HG02623 (cell line): Measurements from ENCODE around the gene C1orf50.
"Not testable (repeated sequence)": the region's sequence is repeated elsewhere in the genome, so short reads cannot be mapped to it uniquely, and the experiment has no call there.

Source experiments
- ATAC-seq: cut with Tn5 transposase; IDR thresholded peaks from one replicate; pipeline ENCODE4 v1.9.1; 2021; ENCODE audit warnings: moderate library complexity; ENCODE audit not compliant: unreplicated experiment

Gene C1orf50

DNA sequence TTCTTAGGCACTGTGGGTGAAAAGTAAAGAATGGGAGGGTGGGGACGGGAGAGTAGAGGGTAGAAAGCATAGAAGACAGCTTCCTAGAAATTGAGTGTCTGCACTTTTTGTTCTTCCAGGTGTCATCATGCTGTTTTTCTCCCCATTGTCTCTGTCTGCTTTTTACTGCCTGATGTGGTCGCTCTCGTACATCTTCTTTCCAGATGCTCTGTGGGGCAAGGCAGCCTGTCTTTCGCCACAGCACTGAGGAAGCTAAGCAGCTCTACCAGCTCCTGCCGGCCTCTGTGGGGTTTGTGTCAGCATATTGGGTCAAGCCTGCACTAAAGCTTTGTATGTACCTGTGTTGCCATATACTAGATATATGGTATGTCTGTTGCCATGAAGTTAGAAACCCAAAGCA is 30.9 kb downstream of the C1orf50 start:
- no peak for ATAC-seq

DNA sequence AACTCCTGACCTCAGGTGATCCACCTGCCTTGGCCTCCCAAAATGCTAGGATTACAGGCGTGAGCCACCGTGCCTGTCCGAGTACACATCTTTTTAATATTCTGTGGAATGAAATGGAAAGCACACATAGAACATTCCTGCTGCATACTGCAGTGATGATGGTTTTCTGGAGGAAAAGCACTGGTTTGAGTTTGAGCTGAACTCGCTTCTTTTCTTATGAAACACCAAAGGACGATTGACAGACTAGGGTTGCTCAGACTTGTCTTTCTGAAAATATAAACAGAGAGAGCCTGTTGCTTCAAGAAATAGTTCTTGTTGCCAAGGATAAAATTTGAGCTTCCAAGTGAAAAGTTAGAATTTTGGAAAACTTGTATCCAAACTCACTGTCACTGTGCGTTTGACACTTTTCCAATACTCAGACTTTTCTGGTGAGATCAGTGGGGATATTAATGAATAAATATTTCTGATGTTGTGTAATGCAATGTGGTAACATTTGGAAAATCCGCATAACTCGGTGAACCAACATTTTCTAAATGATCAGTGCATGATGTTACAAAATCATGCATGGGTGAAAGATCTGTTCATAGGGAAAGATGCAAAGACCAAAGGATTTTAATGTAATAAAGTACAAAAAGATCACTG is 34.9 kb downstream of the C1orf50 start:
- no peak for ATAC-seq

DNA sequence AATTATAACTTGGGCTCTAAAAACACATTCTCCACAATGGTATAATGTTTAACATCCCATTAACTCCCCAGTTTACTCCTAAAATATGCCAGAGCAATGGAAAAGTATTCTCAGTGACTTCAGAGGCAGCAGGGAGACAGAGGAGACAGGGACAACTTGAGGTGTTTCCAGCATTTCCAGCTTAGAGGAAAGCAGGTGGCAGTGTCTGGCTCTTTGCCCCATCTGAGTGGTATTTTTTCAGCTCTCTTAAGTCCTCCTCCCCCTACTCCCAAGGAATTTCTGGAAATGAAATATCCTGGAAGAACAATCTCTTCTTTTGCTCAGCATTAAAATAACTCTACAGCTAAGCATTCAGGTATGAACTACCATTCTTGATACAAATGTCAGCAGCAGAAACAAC is 39.1 kb downstream of the C1orf50 start:
- ATAC-seq: no peak

DNA sequence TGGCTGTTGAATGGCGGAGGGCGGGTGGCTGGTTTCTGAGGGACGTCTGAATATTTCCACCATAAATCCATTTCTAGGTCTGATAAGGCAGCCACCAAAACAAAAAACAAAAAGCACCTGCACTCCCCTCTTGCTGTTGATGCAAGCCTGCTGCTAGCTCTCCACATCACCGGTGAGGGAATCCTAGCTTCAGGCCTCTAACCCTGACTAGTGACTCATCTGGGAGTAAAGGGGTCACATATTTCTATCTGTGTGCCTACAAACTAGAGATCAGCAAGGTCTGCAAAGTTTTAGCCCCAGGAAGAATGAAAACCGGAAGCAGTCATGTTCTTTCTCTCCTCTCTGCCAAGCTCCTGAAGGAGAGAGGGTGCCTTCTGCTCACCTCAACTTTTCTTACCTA is 39.5 kb downstream of the C1orf50 start:
- ATAC-seq: no peak

- ATAC-seq: no peak
These were observed 40.1 kb downstream of the C1orf50 start for GRCh38 chr1:42807056-42807668.

DNA sequence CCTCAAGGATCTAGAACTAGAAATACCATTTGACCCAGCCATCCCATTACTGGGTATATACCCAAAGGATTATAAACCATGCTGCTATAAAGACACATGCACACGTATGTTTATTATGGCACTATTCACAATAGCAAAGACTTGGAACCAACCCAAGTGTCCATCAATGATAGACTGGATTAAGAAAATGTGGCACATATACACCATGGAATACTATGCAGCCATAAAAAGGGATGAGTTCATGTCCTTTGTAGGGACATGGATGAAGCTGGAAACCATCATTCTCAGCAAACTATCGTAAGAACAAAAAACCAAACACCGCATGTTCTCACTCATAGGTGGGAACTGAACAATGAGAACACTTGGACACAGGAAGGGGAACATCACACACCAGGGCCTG is 47.8 kb downstream of the C1orf50 start:
- not testable (repeated sequence) for ATAC-seq

DNA sequence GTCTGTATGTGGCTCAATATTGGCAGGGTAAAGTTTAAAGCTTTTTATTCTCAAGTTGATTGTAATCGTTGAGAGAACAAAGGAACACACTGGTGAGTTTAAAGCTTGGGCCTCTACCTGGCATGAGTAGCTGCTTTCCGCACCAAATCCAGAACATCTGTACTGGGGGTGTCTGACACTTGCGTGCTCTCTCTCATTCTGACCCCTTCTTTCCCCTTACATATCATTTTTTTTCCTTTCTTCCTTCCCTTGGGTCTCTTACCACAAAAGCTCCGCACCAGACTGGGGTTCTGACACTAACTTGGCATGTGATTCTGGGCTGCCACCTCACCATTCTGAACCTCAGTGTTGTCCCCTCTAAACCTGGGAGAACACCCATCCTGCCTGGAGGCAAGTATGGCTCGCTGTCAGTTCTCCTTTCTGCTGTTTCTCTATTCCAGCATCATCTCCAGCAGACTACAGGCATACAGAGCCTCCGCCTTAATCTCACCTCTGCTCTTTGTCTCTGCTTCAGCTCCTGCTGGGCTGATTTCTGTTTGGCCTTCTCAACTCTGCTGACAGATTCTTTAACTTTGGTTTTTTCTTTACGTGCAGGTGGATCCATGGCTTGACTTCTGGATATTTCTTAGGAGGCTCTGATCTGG is 49.0 kb downstream of the C1orf50 start:
- ATAC-seq: no peak

DNA sequence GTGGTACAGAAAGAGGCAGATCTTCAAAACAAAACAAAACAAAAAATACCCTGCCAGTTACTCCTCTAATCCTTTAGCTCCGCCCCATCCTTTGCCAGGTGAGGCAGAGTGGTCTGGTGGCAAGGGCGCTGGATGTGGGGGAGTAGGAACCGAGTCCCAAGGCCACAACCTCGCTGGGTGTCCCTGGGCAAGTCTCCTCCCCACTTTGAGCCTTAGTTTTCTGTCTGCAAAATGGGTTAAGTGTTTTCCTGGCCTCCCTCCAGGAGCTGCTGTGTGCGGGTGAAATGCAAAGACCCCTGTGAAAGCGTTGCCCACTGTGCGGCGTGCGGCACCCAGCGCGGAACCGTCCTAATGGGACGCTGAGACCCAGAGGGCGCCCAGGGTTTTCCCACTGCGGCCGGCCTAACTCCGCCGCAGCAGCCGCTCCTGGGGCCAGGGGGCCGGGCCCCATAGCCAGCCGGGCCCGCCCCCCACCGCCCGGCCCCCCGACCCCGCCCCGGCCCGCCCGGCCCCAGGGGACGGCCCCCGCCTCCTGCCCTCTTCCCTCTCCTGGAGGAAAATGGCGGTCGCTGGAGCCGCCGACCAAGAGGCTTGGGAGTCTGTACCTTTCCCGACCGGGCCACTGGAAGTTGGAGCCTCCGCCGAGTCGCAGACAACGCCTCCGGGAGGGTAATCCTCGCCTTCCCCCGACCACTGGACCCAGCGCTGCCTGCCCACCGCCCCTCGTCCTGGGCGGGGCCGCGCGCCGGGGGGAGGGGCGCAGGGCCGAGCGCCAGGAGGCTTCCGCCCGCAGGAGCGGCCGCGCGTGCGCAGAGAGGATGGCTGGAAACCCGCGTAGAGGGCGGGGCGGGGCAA is 49.8 kb downstream of the C1orf50 start, which contains the start of the genes ERMAP and SVBP:
Gene ERMAP, plus strand, starts transcription at position 538 of the 855 bp plus-strand sequence. CDS start 13,327 bp downstream, outside the sequence.
Gene SVBP, minus strand, starts transcription at position 813 of the 855 bp plus-strand sequence. CDS start 853 bp downstream, outside the sequence.
- ATAC-seq: peak; percentile 75

DNA sequence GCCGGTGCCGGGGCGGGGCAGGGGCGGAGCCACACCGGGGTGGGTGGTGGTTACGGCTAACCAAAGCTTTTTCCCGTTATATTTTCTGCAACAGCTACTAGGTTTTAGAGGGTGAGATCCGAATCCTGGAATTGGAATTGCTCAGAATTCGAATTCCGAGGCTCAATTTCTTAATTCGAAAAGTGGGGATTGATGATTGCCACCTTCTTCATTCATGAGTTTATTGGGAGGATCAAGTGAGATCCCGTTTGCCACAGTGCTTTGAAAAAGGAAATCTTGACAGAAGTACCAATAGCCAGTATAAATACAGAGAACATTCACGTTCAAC is 50.4 kb downstream of the C1orf50 start:
- ATAC-seq: no peak

DNA sequence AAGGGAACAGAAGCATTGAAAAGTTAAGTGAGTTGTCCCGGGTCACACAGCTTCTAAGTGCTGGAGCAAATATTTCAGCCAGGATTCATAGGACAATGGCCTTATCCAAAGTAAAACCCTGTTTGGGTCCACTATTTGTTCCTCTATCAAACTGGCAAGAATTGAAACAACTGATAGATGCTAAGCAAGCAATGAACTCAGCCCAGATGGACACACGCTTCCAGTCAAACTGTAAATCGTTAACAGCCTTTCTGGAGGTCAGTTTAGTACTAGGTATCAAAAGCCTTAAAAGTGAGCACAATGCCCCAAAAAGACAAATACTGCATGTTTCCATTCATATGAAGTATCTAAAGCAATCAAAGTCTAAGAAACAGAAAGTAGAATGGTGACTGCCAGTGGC is 50.9 kb downstream of the C1orf50 start:
- no peak for ATAC-seq

DNA sequence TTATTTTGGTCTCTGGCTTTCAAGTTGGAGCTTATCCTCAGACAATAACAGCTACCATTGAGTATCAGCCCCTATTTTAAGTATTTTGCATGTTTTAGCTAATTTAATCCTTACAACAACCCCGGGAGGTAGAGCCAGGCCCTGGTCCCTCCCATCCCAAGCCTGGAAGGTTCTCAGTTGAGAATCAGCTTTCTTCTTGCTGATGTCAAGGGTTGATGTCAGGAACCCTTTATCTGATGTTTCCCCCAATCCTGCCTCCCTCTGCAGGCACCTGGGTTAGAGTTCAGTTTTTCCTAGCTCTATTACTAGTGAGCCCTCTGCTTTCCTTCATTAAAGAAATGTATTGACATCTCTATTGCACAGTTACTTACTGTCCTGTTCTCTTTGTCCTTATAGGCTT is 53.8 kb downstream of the C1orf50 start:
- ATAC-seq: no peak

- ATAC-seq: no peak
These were observed 54.6 kb downstream of the C1orf50 start for GRCh38 chr1:42821690-42822089.

- no peak for ATAC-seq
These were observed 55.8 kb downstream of the C1orf50 start for GRCh38 chr1:42822800-42823392.

GRCh38 chr1:42824481-42825035 is 57.5 kb downstream of the C1orf50 start:
- no peak for ATAC-seq

DNA sequence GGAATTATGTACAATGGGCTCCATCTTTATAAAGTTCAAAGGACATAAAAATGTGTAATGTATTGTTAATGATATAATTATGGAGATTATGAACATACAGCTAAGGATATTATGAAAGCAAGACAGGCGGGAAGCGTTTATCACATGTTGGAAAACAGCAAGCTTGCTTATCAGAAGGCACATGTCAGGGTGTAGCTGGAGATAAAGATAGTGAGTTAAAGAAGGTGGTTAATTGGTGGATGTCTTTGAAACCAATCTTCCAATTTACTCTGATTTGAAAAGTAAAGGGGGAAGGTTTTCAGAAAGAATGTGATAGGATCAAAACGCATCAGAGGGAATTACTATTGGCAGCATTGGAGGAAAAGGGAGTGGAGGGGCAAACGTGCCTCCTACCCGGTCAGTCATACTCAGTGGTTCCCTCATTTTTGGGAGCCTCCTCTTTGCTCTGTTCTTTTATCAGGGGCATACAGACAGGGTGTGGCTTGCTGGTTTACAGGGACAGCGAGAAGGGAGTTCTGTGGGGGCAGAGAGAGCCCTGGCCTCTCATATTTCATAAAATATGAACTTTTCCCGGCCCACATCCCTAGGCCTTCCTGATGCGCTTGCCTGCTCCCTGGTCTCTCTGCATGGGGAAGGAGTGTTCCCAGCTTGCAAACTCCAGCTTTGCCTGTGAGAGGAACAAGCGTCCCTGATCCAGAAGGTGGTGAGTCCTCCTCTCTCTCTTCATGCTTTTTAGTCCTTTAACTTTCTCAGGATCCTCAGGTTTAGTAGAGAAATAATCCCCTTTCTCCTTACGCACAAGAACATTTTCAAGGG is 58.2 kb downstream of the C1orf50 start:
- no peak for ATAC-seq
